Memory B cell (primary cell): ENCODE data around the gene APOA4.

Source experiments
- ATAC-seq: fragments of 150-1000 bp; cut with Tn5 transposase; 2 replicates; pipeline ENCODE4 v1.10.0; 2021; ENCODE audit warnings: low read depth, mild to moderate bottlenecking, moderate library complexity
- DNase-seq, 2 donors: peaks; one replicate each; pipeline ENCODE4 v3.0.0; 2022; ENCODE audit warnings: low spot score in 2 of 2
- H3K27ac Mint-ChIP-seq: one replicate; pipeline ENCODE4 v1.8.0; 2022; ENCODE audit warnings: mild to moderate bottlenecking, moderate library complexity, mixed read lengths
- H3K27me3 Mint-ChIP-seq: one replicate; pipeline ENCODE4 v1.8.0; 2022; ENCODE audit warnings: mixed read lengths
- H3K36me3 Mint-ChIP-seq: one replicate; pipeline ENCODE4 v1.8.0; 2022; ENCODE audit warnings: mild to moderate bottlenecking, mixed read lengths
- H3K4me1 Mint-ChIP-seq: one replicate; pipeline ENCODE4 v1.8.0; 2022; ENCODE audit warnings: mixed read lengths
- H3K4me3 Mint-ChIP-seq: one replicate; pipeline ENCODE4 v1.8.0; 2022; ENCODE audit warnings: mild to moderate bottlenecking, moderate library complexity, mixed read lengths
- H3K9me3 Mint-ChIP-seq: one replicate; pipeline ENCODE4 v1.8.0; 2022; ENCODE audit warnings: mixed read lengths

Gene APOA4

DNA sequence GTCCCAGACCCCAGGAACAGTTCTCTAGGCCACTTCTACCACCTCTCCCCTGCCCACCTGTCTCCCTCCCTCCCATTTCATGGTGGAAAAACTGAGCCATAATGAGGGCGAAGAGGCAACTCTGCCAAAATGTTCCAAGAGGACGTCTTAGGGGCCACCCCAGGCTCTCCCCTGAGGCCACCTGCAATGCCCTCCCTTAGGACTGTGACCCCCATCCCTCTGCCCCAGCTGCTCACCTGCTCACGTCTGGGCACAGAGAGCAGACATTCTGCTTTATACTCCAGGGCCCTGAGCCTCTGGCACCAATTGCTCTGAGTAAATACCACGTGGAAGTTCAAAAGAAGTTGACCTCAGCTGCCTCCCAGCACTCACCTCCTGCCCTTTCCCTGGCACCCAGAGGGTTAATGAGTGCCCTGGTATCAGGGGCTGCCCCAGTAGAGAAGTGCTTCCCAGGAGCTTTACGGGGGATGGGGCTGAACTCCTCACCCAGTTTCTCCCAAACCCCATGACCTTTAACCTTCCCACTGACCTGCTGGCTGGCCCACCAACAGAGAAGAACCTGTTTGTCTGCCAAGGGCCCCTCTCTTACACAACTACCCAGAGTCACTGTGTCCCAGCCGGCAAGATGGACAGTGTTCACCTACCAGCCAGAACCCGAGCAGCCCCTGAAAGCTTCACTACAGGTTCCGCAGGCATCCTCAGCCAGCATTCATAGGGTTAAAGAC, 30.8 kb downstream of the APOA4 start:
- H3K4me1 Mint-ChIP-seq, result peaks cover 11% of the 10 kb centered on the region
- no peaks in the 10 kb centered on the region for H3K36me3 Mint-ChIP-seq
- H3K9me3 Mint-ChIP-seq, result no peaks in the 10 kb centered on the region
- no peak for DNase-seq
- no peak overlapping the region for H3K4me3 Mint-ChIP-seq
- ATAC-seq, result no peak
- no peaks in the 10 kb centered on the region for H3K27me3 Mint-ChIP-seq
- no peak overlapping the region for H3K27ac Mint-ChIP-seq

DNA sequence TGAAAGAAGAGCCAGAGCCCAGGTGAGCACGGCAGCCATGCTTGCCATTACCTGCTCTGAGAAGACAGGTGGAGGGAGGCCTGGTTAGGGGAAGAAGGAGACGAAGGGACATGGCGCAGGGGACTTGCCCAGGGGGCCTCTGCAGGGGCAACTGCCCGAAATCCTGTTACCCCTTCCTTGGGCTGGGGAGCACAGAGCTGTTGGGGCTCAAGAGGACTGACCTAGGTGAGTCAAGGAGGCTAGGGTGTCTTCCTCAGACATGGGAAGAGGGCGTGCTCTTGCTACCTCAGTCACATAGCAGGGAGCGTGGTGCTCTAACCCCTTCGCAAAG, 31.3 kb downstream of the APOA4 start, which contains the start of gene APOA5:
Gene APOA5, minus strand, starts transcription at position 67 of the 331 bp plus-strand sequence. Its CDS starts 19 bp downstream, at position 48.
- peaks cover 3% of the 10 kb centered on the region for H3K36me3 Mint-ChIP-seq
- no peak within 1 kb of the TSS for H3K4me3 Mint-ChIP-seq
- no peak for ATAC-seq
- no peak within 1 kb of the TSS for H3K27ac Mint-ChIP-seq
- DNase-seq, result no peak
- H3K27me3 Mint-ChIP-seq, result no peaks in the 10 kb centered on the region
- peaks cover 15% of the 10 kb centered on the region for H3K4me1 Mint-ChIP-seq
- no peaks in the 10 kb centered on the region for H3K9me3 Mint-ChIP-seq

DNA sequence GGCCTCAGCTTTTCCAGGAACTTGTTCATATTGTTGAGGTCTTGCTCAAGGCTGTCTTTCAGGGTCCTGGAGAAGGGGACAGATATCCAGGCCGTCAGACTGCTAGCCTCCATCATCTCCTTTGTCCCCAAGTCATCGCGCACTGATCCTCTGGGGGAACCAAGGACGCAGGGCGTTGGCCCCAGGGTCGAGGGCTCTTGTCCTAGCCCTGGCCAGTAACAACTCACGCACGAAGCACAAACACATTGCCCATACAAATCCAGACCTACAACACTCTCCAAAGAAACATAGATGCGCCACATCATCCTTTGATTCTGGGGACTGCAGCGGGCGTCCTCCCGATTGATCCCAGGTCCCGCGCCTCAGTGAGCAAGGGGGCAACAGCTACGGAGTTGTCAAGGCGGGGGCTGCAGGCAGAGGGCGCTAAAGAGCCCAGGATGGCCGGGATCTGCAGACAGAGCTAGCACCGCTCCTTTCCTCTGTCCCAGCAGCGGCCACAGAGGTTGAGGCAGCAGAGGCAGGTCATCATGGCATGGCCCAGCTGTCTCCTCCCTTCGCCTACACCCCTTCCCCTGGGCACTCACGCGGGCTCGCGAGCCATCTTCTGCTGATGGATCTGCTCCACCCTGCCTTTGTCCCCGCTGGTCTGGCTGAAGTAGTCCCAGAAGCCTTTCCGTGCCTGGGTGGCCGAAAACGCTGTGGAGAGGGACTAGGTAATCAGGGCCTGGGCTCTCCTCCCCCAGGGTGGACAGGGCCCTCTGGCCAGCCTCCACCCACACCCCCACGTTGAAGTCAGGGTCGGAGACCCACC, 31.9 kb downstream of the APOA4 start:
- H3K4me3 Mint-ChIP-seq, result no peak overlapping the region
- H3K9me3 Mint-ChIP-seq, result no peaks in the 10 kb centered on the region
- ATAC-seq (peak; percentile 35), DNase-seq (peak; percentile 60 to 72)
- H3K27me3 Mint-ChIP-seq, result no peaks in the 10 kb centered on the region
- H3K36me3 Mint-ChIP-seq, result peaks cover 3% of the 10 kb centered on the region
- peaks cover 15% of the 10 kb centered on the region for H3K4me1 Mint-ChIP-seq
- H3K27ac Mint-ChIP-seq, result no peak overlapping the region

DNA sequence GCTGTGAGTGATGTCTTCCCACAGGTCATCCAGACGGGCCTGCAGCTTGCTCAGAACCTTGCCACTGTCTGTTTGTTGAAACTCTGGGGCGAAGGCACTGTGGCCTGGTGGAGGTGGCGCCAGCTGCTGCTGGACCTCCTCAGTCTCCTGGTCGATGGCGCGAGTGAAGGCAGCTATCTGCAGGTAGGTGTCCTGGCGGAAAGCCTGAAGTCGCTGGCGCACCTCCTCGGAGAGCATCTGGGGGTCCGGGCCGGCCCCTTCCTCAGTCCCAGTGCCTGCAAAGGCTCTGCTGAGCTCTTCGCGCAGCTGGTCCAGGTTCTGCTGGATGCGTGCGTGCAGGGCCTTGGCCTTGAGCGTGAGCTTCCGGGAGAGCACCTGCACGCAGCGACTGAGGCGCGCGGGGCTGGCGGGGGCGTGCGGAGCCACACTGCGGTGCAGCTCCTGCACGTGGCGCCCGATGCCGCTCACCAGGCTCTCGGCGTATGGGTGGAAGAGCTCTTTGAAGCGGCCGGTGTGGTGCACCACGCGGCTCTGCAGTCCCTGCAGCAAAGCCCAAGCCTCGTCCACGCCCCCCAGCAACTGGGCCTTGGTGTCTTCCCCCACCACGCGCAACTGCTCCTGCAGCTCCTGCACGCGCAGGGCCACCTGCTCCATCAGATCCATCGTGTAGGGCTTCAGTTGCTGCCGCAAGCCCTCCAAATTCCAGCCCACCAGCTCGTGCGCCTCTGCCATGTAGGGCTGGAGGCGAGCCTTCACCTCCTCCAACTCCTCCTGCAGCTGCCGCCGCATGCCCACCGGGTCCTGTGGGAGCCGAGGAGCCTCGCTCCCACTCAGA, 32.7 kb downstream of the APOA4 start:
- Mint-ChIP-seq H3K27me3 (no peaks in the 10 kb centered on the region), H3K4me1 (peaks cover 15% of the 10 kb centered on the region), H3K9me3 (no peaks in the 10 kb centered on the region), H3K36me3 (peaks cover 4% of the 10 kb centered on the region), H3K4me3 (no peak overlapping the region), H3K27ac (no peak overlapping the region)
- no peak for DNase-seq
- ATAC-seq, result no peak

DNA sequence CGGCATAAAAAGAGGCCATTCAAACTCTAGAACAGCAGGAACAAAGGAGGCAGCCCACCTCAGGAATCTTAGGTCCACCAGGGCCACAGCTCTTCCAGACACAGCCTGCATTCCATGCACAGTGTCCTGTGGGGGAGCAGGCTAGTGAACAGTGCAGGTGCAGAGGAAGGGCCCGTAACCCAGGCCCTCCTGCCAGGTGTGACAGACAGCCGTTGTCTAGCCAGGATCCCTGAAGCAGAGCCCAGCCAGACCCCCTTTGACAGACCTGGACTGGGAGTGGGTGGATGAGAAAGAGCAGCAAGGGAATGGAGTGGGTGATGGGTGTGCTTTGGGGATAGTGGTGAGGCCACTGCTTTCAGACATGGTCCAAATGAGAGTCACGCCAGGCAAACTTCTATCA, 34.1 kb downstream of the APOA4 start:
- Mint-ChIP-seq H3K36me3 (peaks cover 13% of the 10 kb centered on the region), H3K27ac (no peak overlapping the region), H3K27me3 (no peaks in the 10 kb centered on the region), H3K4me1 (peaks cover 15% of the 10 kb centered on the region), H3K9me3 (no peaks in the 10 kb centered on the region), H3K4me3 (no peak overlapping the region)
- DNase-seq, result no peak
- no peak for ATAC-seq

DNA sequence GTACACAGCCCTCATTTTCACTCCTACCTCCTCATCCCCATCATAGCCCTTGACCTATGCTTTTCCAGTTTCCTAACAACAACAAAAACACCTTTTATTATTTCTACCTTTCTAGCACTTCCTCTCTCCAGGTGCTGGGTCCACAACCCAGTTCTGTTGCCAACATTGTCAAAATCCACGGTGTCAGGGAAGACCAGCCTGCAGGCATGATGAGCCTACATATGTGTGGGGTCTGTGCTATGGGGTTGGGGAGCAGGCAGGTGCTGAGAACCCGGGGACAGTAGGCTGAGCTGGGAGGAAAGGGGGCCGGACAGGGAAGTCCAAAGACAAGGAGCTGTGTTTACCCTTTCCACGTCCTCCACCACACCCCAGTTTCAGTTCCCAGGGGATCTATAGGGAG, 34.6 kb downstream of the APOA4 start:
- Mint-ChIP-seq H3K4me3 (peak overlapping the region; percentile 93), H3K27me3 (no peaks in the 10 kb centered on the region), H3K9me3 (no peaks in the 10 kb centered on the region), H3K4me1 (peaks cover 15% of the 10 kb centered on the region), H3K27ac (peak overlapping the region; percentile 89), H3K36me3 (peaks cover 13% of the 10 kb centered on the region)
- DNase-seq, result no peak
- no peak for ATAC-seq

DNA sequence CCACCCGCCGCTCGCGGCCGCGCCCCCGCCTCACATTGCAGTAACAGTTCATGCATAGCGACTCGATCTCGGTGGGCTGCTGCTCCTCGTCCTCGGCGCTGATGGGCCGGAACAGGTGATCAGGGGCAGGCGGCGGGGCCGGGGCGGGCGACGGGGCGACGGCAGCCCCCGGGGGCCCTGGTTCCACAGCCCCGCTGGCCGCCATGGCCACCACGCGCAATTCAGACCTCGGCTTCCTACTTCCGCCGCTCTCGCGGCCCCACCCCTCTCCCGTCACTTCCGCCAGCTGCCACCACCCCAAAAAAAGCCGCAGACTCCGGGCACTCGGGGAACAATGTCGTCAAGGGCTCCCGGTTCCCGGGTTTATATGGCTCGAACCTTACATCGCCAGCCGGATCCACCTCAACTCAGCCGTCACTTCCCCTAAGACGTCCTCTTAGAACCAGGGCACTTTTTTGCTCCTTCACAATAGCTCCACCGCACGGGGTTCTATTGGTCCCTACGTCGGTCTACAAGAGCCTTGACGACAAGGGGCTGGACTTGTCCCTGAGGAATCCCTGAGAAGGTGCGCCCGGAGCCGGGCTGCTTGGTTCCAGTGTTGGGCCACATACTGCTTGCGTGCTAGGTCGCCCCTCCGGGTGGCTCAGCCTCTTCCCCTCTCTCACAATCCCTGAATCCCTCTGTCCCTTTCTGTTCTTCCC, 35.2 kb downstream of the APOA4 start, which contains the start of gene ZPR1:
Gene ZPR1, minus strand, starts transcription at position 238 of the 701 bp plus-strand sequence. Its CDS starts 33 bp downstream, at position 205.
- Mint-ChIP-seq H3K27ac (peak within 1 kb of the TSS; percentile 89), H3K4me1 (peaks cover 17% of the 10 kb centered on the region), H3K27me3 (no peaks in the 10 kb centered on the region), H3K36me3 (peaks cover 16% of the 10 kb centered on the region), H3K9me3 (no peaks in the 10 kb centered on the region), H3K4me3 (peak within 1 kb of the TSS; percentile 93)
- DNase-seq, result peak; percentile 75 to 83
- ATAC-seq, result peak; percentile 95

DNA sequence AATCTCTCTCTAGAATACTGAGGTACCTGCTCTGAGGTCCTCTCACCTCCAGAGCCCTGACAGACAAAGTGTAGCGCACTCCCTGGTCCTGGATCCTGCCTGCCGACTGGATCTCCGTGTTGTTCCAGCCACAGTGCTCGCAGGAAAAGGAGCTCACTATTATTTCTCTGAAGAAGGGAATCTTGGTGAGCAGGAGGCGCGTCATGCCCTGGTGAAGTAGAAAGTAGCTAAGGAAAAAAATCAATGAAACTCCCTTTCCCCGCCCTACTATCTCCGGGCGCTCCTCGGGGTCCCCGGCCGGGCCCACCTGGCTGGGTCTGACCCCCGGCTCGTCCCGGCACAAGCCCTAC, 35.7 kb downstream of the APOA4 start:
- DNase-seq (no peak), ATAC-seq (peak; percentile 8)
- Mint-ChIP-seq H3K4me3 (peak overlapping the region; percentile 93), H3K4me1 (peaks cover 17% of the 10 kb centered on the region), H3K9me3 (no peaks in the 10 kb centered on the region), H3K27me3 (no peaks in the 10 kb centered on the region), H3K27ac (peak overlapping the region; percentile 89), H3K36me3 (peaks cover 16% of the 10 kb centered on the region)

DNA sequence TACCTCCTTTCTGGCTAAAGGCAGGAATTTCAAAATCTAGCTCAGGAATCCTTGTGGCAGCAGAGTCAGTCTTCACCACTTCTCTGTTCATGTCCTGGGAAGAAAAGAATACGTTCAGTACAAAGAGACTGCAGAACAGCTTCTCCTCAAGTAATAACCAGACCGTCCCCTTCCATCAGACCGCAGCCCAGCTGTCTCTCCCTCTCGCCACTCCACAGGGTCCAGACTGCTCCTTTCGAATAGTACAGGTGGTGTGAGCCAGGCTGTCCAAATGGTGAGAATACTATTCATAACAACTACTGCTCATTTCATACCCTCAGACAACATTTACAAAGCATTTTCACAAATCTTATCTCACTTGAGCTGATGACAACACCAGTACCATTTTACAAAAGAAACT, 36.1 kb downstream of the APOA4 start:
- peaks cover 16% of the 10 kb centered on the region for H3K36me3 Mint-ChIP-seq
- H3K4me3 Mint-ChIP-seq, result peak overlapping the region; percentile 93

DNA sequence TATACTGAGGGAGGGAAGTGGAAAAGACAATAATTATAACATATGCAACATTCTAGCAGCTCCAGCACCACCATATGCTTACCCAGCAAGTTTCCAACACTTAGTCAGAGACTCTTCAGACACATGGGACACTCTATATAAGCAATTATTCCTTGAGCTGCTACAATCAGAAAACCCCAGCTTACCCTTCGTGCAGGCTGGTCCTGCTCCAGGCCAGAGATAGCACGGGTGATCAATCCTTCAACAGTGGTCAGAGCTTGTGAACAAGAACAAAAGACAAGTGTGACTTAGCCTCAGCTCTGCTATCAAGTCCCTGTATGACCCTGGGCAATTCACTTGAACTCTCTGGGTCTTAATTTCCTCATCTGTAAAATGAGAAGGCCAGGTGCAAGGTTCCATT, 36.8 kb downstream of the APOA4 start:
- Mint-ChIP-seq H3K9me3 (no peaks in the 10 kb centered on the region), H3K4me3 (peak overlapping the region; percentile 93), H3K36me3 (peaks cover 18% of the 10 kb centered on the region), H3K4me1 (peaks cover 16% of the 10 kb centered on the region), H3K27ac (peak overlapping the region; percentile 89), H3K27me3 (no peaks in the 10 kb centered on the region)
- ATAC-seq (no peak), DNase-seq (no peak)

More for the DNA sequence above, 36.1 kb downstream of the APOA4 start:
- no peaks in the 10 kb centered on the region for H3K27me3 Mint-ChIP-seq
- peaks cover 17% of the 10 kb centered on the region for H3K4me1 Mint-ChIP-seq
- DNase-seq (no peak), ATAC-seq (no peak)
- no peaks in the 10 kb centered on the region for H3K9me3 Mint-ChIP-seq
- H3K27ac Mint-ChIP-seq, result peak overlapping the region; percentile 89

DNA sequence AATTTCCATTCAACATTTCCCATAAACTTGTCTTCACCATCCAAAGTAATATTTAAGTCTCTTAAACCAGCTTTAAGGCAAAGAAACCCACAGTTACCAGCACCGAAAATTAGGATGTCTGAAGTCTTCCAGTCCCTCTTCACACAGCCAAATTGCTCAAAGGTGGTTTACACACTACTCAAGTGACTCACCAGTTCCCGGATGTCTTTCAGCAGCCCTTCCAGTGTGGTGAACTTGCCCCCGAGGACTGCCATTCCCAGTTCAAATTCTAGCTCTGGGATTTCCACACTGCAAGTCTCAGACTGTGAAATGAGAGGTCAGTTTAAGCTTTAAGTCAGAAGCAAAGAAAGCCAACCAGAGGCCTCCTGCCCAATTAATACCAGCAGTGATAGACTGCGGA, 40.4 kb downstream of the APOA4 start:
- DNase-seq, result no peak
- Mint-ChIP-seq H3K36me3 (peaks cover 37% of the 10 kb centered on the region), H3K27ac (no peak overlapping the region), H3K4me3 (no peak overlapping the region), H3K9me3 (no peaks in the 10 kb centered on the region), H3K4me1 (peaks cover 6% of the 10 kb centered on the region), H3K27me3 (no peaks in the 10 kb centered on the region)
- no peak for ATAC-seq

DNA sequence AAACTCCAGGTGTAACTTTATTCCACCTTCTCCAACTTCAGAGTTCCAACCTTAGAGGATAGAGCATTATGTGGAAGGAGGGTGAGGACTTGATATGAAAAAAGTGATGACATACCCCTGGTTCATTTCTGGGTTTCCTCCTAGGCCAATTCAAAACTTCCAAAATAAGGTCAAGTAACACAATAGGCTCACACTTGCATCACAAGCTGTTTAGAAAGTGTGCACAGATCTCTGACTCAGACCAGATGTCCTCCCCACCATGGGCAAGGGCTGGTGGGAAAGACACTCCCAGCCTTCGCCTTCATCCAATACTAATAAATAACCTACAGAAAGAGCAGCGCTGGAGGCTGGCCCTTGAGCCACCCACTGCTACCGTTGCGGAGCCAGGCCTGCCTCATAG, 44.5 kb downstream of the APOA4 start:
- ATAC-seq (no peak), DNase-seq (no peak)
- no peak overlapping the region for H3K27ac Mint-ChIP-seq
- peaks cover 8% of the 10 kb centered on the region for H3K4me1 Mint-ChIP-seq
- H3K27me3 Mint-ChIP-seq, result no peaks in the 10 kb centered on the region
- no peak overlapping the region for H3K4me3 Mint-ChIP-seq
- no peaks in the 10 kb centered on the region for H3K9me3 Mint-ChIP-seq
- H3K36me3 Mint-ChIP-seq, result peaks cover 32% of the 10 kb centered on the region

DNA sequence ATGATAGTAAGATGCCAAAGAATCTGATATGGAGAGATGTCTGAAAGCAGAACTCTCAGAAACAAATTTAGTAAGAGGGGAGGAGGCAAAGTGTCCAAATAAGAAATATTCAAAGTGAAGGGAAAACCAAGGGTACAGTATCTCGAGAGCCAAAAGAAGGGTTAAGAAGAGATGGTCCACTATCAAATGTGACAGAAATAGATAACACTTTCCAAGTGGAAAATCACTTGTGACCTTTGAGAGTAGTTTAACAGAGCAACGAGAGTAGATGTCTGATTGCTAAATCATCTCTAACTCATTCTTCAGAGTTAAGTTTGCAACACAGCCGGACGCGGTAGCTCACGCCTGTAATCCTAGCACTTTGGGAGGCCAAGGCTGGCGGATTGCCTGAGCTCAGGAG, 46.0 kb downstream of the APOA4 start:
- no peak for DNase-seq
- H3K27ac Mint-ChIP-seq, result no peak overlapping the region

More for the DNA sequence above, 46.0 kb downstream of the APOA4 start:
- peaks cover 10% of the 10 kb centered on the region for H3K4me1 Mint-ChIP-seq
- no peaks in the 10 kb centered on the region for H3K27me3 Mint-ChIP-seq
- peaks cover 29% of the 10 kb centered on the region for H3K36me3 Mint-ChIP-seq
- ATAC-seq, result no peak
- H3K4me3 Mint-ChIP-seq, result no peak overlapping the region
- no peaks in the 10 kb centered on the region for H3K9me3 Mint-ChIP-seq
